ENCODE results near the gene IL19. TPM values are rescaled to one million over a fixed set of nuclear protein-coding genes. Genes with fewer than 3 reads are reported as not detected.

The IL19 gene
- total and polyA plus RNA-seq, 2 of the 13 experiments (the other 11 are each of a cell fraction or from before 2014, with no cell fraction given), result not detected

- H3K27me3 ChIP-seq (ENCODE audit: control insufficient read depth in 1 of 2, insufficient read depth in 2 of 2, low read length in 2 of 2), result peaks cover 0 to 31% of the 10 kb centered on the region in 2 experiments; a peak in 3 of 5 replicates
Observed at GRCh38 chr1:206774093-206774492, 3.5 kb downstream of the IL19 start.

DNA sequence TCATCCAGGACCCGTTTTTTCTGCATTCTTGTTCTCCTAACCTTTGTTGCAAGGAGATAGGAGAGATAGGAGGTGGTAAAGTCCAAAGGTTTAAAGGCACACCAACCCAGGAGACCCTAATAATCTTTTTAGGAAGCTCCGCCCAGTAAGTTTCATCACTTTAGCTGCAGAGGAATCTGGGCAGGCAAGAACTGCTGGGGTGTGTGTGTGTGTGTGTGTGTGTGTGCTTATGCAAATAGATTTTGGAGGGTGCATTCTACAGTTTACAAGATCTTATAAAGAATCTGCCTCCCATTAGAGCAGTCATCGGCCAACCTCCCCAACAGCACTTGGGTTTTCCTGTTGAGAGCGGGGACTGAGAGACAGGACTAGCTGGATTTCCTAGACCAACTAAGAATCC, 5.7 kb downstream of the IL19 start:
- in situ Hi-C loops (cut with HindIII; ENCODE audit: extremely low pct_ligation_motif_present, low pct_unique_long_range_greater_than_20kb), result no loop called here
- TF ChIP-seq PAX8 (CRISPR knock-in tag; IDR thresholded peaks at IDR 0.05; ENCODE audit: borderline replicate concordance) (no peak), HNF4G (IDR thresholded peaks at IDR 0.05; ENCODE audit: borderline replicate concordance, low read depth, low read length) (no peak), HNF4G (CRISPR knock-in tag; IDR thresholded peaks at IDR 0.05; ENCODE audit: borderline replicate concordance, low read depth) (no peak), ZNF577 (CRISPR knock-in tag; IDR thresholded peaks at IDR 0.05; ENCODE audit: borderline replicate concordance, low read depth) (no peak), NFATC3 (CRISPR knock-in tag; IDR thresholded peaks at IDR 0.05) (no peak), KDM5B (CRISPR knock-in tag; IDR thresholded peaks at IDR 0.05; ENCODE audit: borderline replicate concordance) (no peak), HMGA1 (CRISPR knock-in tag; conservative IDR thresholded peaks at IDR 0.05) (no peak)
- TF ChIP-seq, protein P1, sequence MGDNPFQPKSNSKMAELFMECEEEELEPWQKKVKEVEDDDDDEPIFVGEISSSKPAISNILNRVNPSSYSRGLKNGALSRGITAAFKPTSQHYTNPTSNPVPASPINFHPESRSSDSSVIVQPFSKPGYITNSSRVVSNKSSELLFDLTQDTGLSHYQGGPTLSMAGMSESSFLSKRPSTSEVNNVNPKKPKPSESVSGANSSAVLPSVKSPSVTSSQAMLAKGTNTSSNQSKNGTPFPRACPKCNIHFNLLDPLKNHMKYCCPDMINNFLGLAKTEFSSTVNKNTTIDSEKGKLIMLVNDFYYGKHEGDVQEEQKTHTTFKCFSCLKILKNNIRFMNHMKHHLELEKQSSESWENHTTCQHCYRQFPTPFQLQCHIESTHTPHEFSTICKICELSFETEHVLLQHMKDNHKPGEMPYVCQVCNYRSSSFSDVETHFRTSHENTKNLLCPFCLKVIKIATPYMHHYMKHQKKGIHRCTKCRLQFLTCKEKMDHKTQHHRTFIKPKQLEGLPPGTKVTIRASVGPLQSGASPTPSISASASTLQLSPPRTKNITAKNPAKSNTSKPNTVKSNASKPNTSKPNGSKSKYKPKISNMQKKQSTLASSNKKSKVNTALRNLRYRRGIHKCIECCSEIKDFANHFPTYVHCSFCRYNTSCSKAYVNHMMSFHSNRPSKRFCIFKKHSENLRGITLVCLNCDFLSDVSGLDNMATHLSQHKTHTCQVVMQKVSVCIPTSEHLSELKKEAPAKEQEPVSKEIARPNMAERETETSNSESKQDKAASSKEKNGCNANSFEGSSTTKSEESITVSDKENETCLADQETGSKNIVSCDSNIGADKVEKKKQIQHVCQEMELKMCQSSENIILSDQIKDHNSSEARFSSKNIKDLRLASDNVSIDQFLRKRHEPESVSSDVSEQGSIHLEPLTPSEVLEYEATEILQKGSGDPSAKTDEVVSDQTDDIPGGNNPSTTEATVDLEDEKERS (CRISPR knock-in tag; IDR thresholded peaks at IDR 0.05), result no peak

More at GRCh38 chr1:206774093-206774492, 3.5 kb downstream of the IL19 start:
- no peak overlapping the region for H3K4me2 ChIP-seq (ENCODE audit: low read depth, low read length)
- in situ Hi-C loops (cut with HindIII; ENCODE audit: extremely low pct_ligation_motif_present, low pct_unique_long_range_greater_than_20kb) (no loop called here), intact Hi-C loops (cut with micrococcal nuclease; ENCODE audit: unreplicated experiment) (no loop called here)
- ATAC-seq (no peak), FAIRE-seq (no peak), DNase-seq (ENCODE audit: low spot score) (no peak)
- no peaks in the 10 kb centered on the region for H3K36me3 ChIP-seq (replicated peaks in 1 of 2; ENCODE audit: control insufficient read depth in 1 of 2, insufficient read depth in 2 of 2, low read length in 2 of 2)
- no peak overlapping the region for H3K9ac ChIP-seq (ENCODE audit: insufficient read depth, low read depth, low read length)
- H4K20me1 ChIP-seq (ENCODE audit: insufficient read depth, low read length), result no peaks in the 10 kb centered on the region
- no peaks in the 10 kb centered on the region for H3K79me2 ChIP-seq (ENCODE audit: insufficient read depth, low read length)
- BruUV-seq (replicated peaks), result no TSS peak
- WGBS (ENCODE audit: low lambda C conversion rate), result 8% methylated on average over 3 of the region's 3 CpGs
- POLR2A ChIA-PET, result no interaction called here
- CTCF ChIA-PET (ENCODE audit: low intra/inter-chr PET ratio, low total read pairs), result no interaction called here
- H3K27ac ChIP-seq (ENCODE audit: extremely low read length, insufficient read depth, low read length), result no peak overlapping the region
- H3K9me3 ChIP-seq (ENCODE audit: low read length), result no peaks in the 10 kb centered on the region
- H2AFZ ChIP-seq (ENCODE audit: low read length), result no peak overlapping the region
- no peak overlapping the region for H3K4me3 ChIP-seq (replicated peaks in 1 of 3; ENCODE audit: insufficient read depth in 1 of 3, low read depth in 2 of 3, low read length in 3 of 3)
- peaks cover 6% of the 10 kb centered on the region for H3K4me1 ChIP-seq (ENCODE audit: insufficient read depth, low read length)
- no peak for TF ChIP-seq ZNF281 (CRISPR knock-in tag; IDR thresholded peaks at IDR 0.05; ENCODE audit: borderline replicate concordance)
- no peak for TF ChIP-seq DMAP1 (CRISPR knock-in tag; IDR thresholded peaks at IDR 0.05)

More for the DNA sequence above, 5.7 kb downstream of the IL19 start:
- ATAC-seq (no peak), DNase-seq (ENCODE audit: low spot score) (peak; percentile 5), FAIRE-seq (no peak)
- no peak overlapping the region for H2AFZ ChIP-seq (ENCODE audit: low read length)
- H3K36me3 ChIP-seq (replicated peaks in 1 of 2; ENCODE audit: control insufficient read depth in 1 of 2, insufficient read depth in 2 of 2, low read length in 2 of 2), result no peaks in the 10 kb centered on the region
- ChIA-PET POLR2A (no interaction called here), CTCF (ENCODE audit: low intra/inter-chr PET ratio, low total read pairs) (no interaction called here)
- 0% methylated on average over 2 of the region's 4 CpGs for WGBS (ENCODE audit: low lambda C conversion rate)
- H3K27ac ChIP-seq (ENCODE audit: extremely low read length, insufficient read depth, low read length), result no peak overlapping the region
- no peaks in the 10 kb centered on the region for H3K79me2 ChIP-seq (ENCODE audit: insufficient read depth, low read length)
- no TSS peak for BruUV-seq (replicated peaks)
- peaks cover 6% of the 10 kb centered on the region for H3K4me1 ChIP-seq (ENCODE audit: insufficient read depth, low read length)
- no peaks in the 10 kb centered on the region for H3K9me3 ChIP-seq (ENCODE audit: low read length)
- no peak overlapping the region for H3K4me2 ChIP-seq (ENCODE audit: low read depth, low read length)
- no peak overlapping the region for H3K9ac ChIP-seq (ENCODE audit: insufficient read depth, low read depth, low read length)
- H4K20me1 ChIP-seq (ENCODE audit: insufficient read depth, low read length), result no peaks in the 10 kb centered on the region
- no peak overlapping the region for H3K4me3 ChIP-seq (replicated peaks in 1 of 3; ENCODE audit: insufficient read depth in 1 of 3, low read depth in 2 of 3, low read length in 3 of 3)
- peaks cover 0 to 26% of the 10 kb centered on the region in 2 experiments; a peak in 3 of 5 replicates for H3K27me3 ChIP-seq (ENCODE audit: control insufficient read depth in 1 of 2, insufficient read depth in 2 of 2, low read length in 2 of 2)
- intact Hi-C loops (cut with micrococcal nuclease; ENCODE audit: unreplicated experiment), result no loop called here
